Dermis blood vessel endothelial cell (primary cell): ENCODE measurements around the gene ANKRD23. TPM values are rescaled to one million over a fixed set of nuclear protein-coding genes. Genes with fewer than 3 reads are reported as not detected.
"Not testable (repeated sequence)": the region's sequence is repeated elsewhere in the genome, so short reads cannot be mapped to it uniquely, and the experiment has no call there.

ENCODE experiments used
- DNase-seq: peaks from one replicate; pipeline ENCODE4 v3.0.0; 2010
- total RNA-seq: library from RNA; depleted of rRNA; stranded (reverse); fragments of >200 nt; gene quantifications from 2 replicates; pipeline ENCODE4 v1.2.3, GENCODE V29; 2014

ANKRD23 gene
- 1.1 and 1.5 TPM in 2 replicates for total RNA-seq

DNA sequence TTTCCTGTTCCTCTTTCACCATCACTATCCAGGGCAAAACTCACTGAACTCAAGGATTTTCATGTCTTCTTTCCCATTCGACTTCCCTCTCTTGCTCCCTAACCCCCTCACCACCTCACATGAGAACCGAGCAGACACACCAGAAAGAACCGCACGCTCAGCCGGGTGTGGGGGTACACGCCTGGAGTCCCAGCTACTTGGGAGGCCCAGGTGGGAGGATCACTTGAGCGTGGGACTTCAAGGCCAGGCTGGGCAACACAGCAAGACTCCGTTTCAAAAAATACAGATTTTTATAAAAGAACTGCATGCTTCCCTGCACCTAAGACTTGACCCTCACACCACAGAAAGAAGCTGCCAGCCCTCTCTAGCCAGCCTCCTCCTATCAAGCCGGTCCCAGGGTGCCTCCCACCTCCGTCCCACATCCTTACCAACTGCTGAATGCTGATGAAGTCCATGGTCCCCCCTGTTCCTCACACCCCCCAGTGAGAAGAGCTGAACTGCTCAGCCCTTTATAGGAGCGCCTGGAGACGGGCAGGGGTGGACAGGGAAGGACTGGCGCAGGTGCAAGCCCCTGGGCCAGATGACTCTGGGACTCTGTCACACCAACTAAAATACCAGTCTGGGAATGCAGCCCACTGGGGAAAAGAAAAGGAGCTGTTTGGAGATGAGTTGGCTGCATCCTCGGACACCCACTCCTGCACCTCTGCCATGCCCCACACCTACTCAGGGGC is at the start of gene ANKRD23:
Gene ANKRD23 (minus strand): TSS at position 484 of the 731 bp plus-strand sequence. CDS start 29 bp downstream, at position 455.
- no peak for DNase-seq

DNA sequence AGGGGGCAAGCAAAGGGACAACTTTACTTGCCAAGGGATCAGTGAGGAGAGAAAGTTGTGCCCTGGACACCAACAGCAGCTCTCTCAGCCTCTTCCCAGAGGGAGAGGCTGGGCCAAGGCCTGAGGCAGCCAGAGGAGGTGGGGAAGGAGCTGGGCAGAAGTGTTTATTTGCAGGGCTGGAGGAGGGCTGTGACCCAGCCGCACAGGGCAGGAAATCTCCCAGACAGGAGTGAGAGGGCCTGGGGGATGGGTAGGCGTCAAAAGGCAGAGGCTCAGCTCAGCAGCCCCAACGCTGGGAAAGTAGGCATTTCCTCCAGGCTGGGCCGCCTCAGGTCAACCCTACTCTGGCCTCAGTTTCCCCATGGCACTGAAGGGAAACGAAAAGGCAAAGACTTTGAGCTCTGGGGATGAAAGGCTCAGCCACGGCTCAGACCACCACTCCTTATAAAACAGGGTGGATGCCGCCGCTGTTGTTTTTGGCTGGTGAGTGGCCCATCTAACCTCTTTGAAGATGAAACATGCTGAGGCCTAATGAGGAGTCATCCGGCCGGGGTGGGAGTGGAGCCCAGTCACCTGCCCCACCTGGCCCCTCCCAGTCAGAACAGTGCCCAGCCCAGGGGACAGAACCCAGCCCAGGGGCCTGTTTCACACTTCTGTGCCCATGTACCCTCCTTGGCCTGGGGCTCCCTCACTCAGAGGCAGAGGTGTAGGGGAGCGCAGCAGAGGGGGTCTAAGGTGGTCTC is 47.9 kb upstream of the ANKRD23 start:
- no peak for DNase-seq

DNA sequence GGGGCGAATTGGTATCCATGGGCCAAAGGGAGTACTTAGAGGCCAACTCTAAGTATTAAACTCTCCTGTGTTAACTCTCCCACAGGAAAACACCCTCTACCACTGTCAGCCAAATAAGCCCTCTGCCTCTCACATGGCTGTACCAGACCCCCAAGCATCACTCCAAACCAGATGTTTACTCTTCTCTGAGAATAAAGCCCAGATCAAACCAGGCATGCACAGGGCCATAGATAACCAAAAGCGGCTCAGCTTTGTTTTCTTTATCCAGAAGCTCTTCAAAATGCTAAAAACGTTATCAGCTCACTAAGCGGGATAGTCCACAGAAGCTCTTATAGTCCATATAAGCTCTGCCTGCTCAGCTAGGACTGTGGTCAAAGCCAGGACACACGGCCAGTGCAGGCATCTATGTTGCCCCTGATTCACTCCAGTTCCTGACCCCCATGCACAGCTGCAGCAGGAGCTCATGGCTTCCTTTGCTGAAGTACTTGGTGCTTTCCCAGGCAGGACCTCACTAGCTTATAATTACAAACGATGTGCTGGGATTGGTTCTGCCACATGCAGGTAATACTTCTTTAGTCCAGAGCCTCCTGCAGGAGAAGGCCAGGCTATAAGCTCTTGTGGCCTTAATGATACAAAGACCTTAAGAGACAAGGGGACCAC is 47.0 kb upstream of the ANKRD23 start:
- no peak for DNase-seq

DNA sequence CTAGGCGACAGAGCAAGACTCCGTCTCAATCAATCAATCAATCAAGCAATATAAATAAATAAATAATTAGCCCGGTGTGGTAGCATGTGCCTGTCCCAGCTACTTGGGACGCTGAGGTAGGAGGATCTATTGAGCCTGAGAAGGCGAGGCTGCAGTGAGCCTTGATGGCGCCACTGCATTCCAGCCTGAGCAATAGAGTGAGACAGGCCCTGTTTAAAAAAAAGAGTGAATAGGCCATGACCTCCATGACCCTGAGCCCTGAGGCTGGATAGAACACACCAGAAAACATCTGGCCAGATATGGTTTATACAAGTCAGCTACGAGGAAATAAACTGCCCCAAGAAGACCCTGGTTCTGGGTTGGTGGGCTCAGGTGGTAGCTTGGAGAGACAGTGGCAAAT is 46.4 kb upstream of the ANKRD23 start:
- no peak for DNase-seq

DNA sequence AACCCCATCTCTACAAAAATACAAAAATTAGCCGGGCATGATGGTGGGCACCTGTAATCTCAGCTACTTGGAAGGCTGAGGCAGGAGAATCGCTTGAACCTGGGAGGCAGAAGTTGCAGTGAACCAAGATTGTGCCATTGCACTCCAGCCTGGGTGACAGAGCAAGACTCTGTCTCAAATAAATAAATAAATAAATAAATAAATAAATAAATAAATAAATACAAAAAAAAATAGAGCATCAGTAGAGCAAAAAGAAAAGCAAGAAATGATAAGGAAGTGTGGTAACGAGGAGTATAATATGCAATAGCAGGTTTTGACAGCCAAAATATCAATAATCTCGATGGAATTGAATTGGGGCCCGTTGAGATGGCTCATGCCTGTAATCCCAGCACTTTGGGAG is 45.7 kb upstream of the ANKRD23 start:
- not testable (repeated sequence) for DNase-seq

DNA sequence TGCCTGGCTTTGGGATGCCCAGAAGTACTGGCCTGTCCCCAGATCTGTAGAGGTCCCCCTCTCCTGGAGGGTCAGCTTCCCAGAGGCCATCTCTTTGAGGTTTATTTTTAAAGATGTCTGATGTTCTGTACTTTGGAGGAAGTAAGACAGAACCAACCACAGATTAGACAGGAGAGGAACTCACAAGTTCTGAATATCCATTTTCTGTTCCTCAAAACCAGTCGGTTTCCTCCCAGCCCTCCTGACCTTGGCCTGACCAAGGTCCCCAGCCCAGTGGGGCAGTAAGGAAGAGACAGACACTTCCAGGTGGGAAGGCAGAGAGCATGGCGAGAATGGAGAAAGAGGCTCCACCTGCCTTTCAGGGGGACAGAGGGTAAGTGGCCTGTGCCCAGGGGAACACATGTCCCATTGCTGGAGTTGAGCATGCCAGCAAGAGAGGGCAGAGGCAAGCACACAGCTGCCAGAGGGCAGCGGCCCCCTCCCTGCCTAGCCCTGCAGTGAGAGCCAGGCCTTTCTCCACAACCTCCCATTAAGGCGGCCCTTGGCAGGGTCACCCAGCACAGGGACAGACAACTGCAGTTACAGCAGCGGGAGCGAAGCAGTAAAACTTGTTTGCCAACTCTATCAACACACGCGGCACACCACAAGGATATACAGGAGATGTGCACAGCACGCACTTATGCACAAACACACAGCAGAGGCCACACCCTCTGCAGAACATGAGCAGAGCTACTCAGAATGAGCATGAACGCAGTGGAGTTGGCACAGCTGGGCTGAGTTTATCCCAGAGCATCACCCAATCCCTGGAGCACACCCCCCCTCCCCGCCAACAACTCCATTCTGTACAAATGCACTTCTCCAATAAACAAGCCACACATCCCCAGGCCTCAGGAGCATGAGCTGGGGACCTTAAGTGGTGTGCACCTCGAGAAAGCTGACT is 44.5 kb upstream of the ANKRD23 start:
- DNase-seq = no peak

DNA sequence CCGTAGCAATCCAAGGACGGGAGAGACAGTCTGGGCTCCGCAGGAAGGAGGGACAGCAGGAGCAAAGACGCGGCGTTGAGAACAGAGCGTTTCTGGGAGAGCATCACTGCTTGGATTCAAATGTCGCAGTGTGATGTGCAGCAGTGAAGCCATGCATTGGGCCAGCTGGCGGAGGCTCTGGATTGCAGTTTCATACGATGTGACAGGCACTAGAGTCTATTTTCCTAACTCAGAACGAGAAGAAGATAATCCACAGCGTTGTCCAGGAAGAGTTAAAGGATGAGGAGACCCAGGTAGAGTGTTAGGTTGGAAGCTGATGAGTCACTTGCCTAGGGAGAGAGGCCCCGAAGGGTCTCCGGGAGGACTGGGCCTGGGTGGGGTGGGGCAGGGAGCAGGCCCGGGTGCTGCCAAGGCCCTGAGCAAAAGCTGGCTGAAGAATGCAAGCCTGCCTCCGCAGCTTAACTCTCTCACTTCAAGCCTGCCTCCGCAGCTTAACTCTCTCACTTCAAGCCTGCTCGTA is 43.7 kb upstream of the ANKRD23 start:
- DNase-seq = no peak

DNA sequence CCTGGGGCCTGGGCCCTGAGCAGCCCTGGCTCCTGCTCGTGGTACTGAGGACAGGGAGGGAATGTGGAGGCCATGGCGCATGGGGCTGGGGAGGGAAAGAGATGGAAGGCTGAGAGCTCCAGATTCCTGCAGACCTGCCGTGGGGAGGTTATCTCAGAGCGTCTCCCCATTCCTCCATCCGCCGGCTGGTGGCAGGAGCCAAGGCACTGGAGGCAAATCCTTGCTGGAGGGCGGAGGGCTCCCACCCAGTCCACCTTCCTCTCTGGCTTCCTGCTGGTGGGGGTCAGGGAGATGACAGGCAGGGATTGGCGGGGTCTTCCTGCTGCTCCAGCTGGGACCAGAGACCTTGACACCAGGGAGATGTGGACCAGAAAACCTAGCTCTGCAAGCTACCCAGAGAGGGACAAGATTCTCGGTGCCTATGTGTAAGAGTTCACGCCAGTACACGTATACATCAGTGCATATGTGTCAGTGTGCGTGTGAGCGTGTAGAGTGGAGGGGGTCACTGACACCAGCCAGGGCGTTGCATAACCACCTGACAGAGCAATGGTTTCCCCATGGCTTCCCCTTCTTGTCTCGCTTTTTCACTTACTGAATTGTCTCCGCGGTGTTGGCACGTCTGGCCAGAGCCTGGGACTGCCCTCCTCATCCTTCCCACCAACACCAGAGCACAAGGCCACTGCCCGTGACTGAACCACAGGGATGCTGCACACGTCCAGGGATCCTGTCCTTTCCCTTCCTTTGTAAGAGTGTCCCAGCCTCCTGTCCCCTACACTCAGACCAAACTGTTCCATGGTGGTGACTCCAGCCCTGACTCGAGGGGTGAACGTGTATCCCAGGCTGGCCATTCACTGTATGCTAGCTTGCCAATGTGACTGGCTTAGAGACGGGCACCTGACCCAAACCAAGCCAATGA is 41.9 kb upstream of the ANKRD23 start:
- no peak for DNase-seq

DNA sequence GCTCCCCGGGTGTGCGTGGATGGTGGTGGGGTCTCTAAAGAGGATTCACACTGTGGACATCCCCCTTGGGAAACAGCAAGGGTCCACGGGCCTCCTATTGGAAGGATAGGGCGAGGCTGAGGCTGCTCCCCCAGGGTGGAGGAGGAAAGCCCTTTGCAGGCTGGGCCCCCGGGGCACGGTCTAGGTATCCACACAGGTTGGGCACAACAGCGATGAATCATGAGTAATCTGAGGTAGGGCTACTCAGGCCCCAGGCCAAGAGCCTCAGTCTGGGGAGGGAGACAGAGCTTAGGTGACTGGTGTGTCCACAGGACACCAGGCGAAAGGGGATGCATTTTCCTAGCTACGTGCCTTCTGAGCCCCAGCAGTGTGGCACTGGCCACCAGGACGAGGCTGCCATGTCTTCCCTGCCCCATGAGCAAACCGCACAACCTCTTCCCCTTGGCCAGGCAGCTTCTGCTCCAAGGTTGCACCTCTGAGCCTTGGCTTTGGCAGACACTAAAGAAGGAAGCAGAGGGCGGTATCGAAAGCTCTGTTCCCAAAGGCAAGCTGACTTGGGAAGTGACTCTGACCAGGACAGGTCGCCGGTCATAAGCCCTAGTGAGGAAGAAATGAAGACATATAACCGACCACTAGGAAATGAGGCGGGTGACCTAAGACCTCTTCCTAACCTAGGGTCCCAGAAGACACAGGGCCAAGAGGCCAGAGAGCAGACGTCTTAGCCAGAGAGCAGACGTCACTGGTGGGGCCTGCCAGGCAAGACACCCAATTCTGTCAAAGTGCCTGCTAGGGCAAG is 40.7 kb upstream of the ANKRD23 start:
- no peak for DNase-seq

DNA sequence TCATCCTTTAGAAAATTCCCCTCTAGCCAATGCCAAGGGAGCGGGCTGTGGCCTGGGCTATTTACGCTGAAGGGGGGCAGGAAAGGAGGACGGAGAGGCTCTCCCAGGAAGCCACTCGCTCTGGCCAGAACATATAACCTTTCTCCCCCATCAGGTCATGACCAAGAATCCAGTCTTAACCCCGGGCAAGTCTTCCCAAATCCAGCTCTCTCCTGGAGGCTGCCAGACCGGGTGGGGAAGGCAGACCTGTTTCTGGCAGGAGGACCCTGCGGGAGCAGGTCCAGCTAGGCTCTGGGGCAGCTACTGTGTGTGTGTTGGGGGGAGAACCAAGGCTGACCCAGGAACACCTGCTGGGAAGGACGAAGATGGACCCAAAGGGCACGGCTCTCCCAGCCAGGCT is 39.5 kb upstream of the ANKRD23 start:
- no peak for DNase-seq

DNA sequence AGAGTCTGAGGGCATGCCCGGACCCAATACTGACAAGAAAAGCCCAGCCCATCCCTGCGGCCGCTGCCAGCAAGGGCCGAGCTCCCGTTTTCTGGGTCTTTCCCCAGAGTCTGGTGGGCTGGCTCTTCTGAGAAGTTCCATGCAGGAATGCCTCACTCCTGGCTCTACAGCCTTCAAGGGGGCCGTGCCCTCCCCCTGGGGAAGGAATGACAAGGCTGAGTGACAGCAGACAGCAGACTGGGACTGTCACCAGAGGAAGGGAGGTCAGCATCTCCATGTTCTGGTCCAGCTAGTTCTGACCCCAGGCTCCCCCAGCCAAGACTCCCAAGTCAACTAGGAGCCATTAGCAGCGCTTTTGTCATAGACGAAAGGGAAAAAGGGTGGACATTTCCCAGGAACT is 39.1 kb upstream of the ANKRD23 start:
- no peak for DNase-seq

DNA sequence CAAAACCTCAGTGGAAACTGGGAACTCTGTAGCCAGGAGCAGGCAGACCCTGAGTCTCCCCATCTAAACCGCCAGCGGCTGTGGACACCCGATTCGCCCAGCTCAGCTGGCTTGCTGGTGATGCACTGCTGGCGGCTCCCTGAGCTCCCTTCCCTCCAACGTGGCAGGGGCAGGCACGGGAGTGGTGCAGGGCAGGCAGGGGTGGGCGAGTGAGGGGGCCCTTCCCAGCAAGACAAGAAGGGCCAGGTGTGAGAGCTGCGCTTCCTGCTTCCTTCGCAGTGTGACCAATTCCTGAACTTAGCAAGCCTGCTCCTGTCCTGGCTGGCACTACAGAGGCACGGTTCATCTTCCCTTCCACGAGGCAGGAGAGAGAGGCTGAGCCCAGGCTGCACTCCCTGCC is 38.4 kb upstream of the ANKRD23 start:
- no peak for DNase-seq

DNA sequence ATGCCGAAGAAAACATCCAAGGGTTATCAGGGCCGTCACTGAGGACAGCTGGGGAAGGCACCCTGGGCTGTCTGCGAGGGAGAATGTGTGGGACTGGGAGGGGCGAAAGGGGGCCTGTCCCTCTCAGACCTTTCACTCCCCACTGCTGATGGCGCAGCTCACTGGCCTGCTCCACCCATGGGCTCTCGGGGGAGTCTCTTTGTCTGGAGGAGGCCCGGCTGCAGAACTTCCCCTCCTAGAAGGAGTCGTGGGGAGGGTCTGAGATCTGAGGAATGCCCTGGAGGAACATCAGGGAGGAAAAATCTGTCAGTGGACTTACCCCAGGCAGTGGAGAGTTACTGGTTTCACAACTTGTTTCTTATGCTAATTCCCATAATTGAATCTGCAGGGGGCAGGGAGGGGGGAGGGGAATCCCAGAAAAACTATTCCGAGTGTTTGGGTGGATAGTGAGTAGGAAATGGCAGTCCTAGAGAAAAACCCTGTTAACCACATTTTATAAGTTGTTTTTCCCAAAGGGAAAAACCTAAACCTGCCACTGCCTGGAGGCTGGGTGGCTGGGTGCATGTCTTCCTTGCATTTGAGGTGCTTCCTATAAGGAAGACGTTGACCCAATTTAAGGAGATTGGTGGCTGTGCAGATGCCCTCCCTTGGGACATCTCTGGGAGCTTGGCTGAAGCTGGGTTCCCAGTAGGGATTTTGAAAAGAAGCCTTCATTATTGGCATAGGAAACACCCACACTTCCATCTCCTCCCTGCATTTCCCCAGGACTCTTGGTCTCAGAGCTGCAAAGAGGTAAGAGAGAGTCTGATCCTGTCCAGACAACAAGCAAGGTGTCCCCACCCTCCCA is 37.8 kb upstream of the ANKRD23 start:
- DNase-seq = no peak

DNA sequence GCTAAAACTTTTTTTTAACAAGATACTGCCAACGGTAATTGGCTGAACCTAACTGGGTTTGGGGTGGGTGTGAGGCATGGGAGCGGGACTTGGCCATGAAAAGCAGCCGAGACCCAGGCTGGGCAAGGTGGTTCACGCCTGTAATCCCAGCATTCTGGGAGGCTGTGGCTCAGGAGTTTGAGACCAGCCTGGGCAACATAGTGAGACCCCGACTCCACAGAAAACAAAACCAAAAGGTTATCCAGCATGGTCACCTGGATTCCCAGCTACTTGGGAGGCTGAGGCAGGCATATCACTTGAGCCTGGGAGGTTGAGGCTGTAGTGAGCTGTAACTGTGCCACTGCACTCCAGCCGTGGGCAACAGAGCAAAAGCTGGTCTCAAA is 37.1 kb upstream of the ANKRD23 start:
- no peak for DNase-seq

DNA sequence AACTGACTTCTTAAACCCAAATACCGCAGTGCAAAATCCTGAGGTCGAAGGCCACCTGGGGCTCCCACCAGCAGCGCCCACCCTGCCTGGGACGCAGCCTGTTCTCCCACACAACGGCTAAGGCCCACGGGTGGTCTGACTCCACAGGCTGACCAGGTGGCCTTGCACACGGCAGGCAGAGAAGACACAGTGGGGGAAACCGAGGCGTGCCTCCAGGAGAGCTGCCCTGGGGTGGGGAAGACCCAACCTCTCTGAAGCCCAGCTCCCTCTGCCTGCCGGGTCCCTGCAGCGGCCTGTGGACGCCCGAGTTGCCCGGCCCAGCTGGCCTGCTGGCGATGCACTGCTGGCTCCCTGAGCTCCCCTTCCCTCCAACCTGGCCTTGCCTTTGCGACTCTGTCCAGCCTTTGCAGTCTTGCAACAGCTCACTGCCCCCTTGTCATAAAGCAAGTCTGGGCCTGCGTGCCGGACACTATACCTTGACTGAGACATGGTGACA is 35.8 kb upstream of the ANKRD23 start:
- DNase-seq = no peak

DNA sequence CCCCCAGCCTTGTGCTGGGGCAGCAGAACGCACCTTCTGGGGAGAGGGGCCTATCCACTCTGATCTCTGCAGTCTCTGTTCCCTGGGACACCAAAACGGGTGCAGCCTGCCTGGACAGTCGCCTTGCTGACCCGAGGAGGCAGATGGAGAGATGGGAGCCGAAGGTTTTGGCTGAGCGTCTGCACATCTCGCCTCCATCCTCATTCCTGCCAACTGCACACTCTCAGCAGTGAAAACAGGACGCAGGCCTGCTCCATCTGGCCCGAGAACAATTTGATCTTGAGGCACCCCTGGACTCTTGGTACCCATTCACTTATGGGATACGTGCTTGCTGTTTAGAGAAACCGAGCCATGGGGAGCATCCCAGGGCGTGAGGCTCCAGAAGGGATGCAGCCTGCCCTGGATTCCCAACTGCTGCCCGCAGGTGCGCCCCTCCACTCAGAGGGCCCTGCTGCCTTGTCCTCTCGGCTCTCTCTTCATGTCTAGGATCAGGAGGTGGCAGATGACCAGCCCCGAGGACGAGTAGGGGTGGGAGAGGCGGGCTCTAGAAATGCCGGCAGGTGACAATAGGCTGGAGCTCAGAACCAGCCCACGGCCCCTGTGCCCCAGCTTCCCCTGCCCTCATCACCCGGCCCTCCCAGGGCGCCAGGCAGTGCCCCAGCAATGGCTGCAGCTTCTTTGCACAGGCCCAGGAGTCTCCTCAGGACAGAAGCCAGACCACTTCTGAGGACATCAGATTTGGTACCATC is 35.1 kb upstream of the ANKRD23 start:
- DNase-seq = no peak

DNA sequence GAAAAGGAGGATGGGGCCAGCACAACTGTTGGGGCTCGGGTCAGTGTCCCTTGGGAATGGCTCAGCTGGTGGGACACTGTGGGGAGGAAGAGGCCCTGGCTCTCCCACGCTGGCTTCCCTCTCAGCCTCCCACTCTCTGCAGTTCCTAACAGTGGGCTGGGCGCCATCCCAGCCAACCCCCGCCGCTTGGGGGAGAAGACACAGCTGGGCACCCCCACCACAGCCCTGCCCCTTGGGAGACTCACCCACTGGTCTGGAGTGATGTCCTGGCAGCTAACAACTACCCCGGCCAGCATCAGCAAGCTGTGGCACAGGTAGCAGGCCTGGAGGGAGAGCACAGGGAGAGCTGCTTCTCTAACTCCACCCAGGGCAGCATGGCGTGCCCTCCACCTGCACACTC is 34.4 kb upstream of the ANKRD23 start:
- no peak for DNase-seq

DNA sequence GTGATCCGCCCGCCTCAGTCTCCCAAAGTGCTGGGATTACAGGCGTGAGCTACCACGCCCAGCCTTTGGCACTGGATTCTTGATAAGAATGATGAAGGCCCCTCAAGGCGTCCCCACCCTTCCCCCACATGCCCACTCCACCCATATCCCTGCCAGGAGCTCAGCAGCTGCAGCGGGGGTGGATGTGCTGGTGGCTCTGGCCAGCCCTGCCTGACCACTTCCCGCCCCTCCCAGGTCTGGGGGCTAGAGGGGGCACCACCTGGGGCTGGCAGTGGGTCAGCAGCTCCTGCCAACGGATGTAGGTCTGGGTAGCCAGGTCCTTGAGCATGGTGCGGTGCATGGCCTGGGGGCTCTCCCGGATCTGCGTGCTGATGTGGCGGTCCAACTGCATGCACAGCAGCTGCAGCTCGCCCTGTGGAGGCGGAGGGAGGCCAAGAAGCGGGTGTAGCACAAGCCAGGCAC is 33.8 kb upstream of the ANKRD23 start:
- no peak for DNase-seq
